HEK293T (cell line): ENCODE measurements around the gene GTF3C5.

ENCODE experiments used
- BHLHE40 ChIP-seq: fragments of 450-650 bp; IDR thresholded peaks from 2 replicates; pipeline ENCODE4 v1.6.1; 2016; ENCODE audit warnings: mild to moderate bottlenecking, moderate library complexity, borderline replicate concordance
- ELF4 ChIP-seq: fragments of 450-650 bp; IDR thresholded peaks from 2 replicates; pipeline ENCODE4 v1.6.1; 2017; ENCODE audit warnings: antibody characterized with exemption
- FOXA1 ChIP-seq: fragments of 450-650 bp; IDR thresholded peaks from 2 replicates; pipeline ENCODE4 v1.6.1; 2016; ENCODE audit warnings: mild to moderate bottlenecking
- NFRKB ChIP-seq: fragments of 450-650 bp; IDR thresholded peaks from 2 replicates; pipeline ENCODE4 v1.6.1; 2016; ENCODE audit warnings: mild to moderate bottlenecking, moderate library complexity
- SP1 ChIP-seq: fragments of 450-650 bp; IDR thresholded peaks from 2 replicates; pipeline ENCODE4 v1.6.1; 2017
- SUZ12 ChIP-seq: fragments of 450-650 bp; IDR thresholded peaks from 2 replicates; pipeline ENCODE4 v1.6.1; 2016; ENCODE audit warnings: mild to moderate bottlenecking
- ZNF384 ChIP-seq: fragments of 450-650 bp; IDR thresholded peaks from 2 replicates; pipeline ENCODE4 v1.6.1; 2016

DNA sequence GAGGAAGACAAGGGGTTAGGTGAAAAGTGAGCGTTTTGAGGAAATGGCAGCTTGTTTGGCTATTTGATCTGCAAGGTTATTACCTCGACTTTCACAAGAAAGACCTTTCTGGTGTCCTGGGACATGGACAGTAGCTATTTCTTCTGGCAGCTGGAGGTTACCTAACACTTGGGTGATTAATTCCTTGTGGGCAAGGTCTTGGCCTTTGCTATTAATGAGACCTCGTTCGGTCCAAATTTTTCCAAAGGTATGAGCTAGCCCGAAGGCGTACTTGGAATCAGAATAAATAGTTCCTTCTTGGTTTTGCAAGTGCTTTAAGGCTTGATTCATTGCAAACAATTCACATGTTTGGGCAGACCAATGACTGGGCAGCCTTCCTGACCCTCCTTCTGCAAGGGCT lies 4.9 kb downstream of the GTF3C5 start:
- TF ChIP-seq SP1 (no peak), ELF4 (no peak), ZNF384 (no peak), SUZ12 (no peak), FOXA1 (no peak), BHLHE40 (no peak), NFRKB (no peak)
